MV-4-11 (cell line): ENCODE data around the gene CIDEA.
"Not testable (repeated sequence)": the region's sequence is repeated elsewhere in the genome, so short reads cannot be mapped to it uniquely, and the experiment has no call there.

Source experiments
- DNase-seq: peaks from one replicate; lab custom pipeline; 2025; lab: John Stamatoyannopoulos, UW

The CIDEA gene

DNA sequence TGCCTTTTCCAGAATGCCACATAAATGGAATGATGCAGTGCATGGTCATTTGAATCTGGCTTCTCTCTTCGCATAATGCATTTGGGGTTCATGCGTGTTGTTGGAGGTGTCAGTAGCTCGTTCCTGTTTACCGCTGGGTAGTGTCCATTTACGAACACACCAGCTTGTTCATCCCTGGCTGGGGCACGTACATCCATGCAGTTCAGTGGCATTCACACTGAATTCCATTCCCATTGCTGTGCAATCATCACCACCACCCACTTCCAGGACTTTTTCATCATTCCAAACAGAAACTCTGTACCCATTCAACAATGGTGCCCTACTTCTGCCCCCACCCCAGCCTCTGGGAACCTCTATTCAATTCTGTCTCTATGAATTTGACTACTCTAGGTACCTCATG is 14.7 kb upstream of the CIDEA start:
- no peak for DNase-seq

DNA sequence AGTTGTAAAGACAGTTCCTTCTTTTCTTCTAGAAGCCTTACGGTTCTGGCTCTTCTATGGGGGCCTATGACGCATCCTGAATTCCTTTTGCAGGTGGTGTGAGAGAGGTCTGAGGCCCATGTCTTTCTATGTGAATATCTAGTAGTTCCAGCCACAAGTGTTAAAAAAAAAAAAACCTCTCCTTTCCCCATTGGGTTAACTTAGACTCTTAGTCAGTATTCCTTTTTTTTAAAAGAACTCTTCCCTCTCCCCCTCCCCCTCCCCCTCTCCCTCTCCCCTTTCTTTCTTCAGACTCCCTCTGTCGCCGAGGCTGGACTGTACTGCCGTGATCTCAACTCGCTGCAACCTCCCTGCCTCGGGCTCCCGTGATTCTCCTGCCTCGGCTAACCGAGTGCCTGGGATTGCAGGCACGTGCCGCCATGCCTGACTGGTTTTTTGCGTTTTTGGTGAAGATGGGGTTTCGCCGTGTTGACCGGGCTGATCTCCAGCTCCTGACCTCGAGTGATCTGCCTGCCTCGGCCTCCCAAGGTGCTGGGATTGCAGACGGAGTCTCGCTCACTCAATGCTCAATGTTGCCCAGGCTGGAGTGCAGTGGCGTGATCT is 11.4 kb upstream of the CIDEA start:
- DNase-seq, result no peak

DNA sequence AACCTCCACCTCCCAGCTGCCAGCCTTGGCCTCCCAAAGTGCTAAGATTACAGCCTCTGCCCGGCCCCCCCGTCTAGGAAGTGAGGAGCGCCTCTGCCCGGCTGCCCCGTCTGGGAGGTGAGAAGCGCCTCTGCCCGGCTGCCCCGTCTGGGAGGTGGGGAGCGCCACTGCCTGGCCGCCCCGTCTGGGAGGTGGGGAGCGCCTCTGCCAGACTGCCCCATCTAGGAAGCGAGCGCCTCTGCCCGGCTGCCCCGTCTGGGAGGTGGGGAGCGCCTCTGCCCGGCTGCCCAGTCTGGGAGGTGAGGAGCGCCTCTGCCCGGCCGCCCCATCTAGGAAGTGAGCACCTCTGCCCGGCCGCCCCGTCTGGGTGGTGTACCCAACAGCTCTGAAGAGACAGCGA is 10.9 kb upstream of the CIDEA start:
- DNase-seq, result not testable (repeated sequence)

DNA sequence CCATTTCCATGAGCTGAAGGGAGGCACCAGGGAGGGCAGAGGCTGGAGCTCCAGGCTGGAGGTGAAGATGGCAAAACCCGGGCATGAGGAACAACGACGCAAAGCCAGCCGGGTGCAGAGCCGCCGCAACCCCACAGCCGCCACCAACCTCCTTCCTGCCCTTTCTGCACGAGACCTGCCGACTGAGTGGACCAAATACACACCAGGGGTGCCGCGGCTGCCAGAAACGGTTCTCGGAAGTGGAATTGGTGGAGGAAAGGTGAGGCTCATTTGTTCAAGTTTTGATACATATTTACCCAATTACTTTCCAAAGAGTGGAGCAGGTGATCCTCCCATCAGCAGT is 8.4 kb upstream of the CIDEA start:
- DNase-seq, result no peak

DNA sequence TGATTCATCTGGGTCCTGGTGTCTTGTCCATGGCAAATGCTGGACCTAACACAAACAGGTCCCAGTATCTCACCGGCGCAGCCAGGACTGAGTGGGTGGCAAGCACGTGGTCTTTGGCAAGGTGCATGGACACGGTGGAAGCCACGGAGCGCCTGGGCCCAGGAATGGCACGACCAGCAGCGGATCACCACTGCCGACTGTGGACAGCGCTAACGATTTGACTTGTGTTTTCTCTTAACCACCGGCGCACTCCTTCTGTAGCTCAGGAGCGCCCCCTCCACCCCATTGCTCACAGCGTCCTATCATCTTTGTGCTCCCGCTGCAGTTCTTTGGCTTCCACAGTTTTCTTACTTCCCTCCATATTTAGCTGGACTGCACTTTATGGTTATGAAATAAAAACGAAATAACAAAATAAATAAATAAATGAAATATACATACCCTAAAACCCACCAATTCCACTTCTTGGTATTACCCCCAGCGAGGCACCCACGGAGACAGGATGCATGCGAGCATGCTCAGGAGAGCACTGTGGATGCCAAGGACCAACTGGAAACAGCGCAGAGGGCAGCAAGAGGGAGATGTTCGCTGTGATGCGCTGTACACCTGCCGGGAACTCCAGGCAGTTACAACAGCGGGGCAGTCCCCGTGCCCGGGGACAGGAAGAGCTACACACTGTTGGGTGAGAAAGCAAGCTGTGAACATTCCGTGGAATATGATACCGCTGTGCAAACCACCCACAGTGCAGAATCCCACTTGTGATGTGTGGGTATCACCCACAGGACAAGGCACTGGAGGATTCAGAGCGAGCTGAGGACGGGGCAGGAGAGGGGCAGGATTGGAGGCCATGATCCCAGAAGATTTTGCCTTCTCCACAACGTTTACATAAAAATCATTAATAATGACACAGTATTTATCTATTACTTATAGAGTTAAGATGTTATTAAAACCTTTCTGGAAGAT is 7.0 kb upstream of the CIDEA start:
- peak; percentile 30 for DNase-seq

DNA sequence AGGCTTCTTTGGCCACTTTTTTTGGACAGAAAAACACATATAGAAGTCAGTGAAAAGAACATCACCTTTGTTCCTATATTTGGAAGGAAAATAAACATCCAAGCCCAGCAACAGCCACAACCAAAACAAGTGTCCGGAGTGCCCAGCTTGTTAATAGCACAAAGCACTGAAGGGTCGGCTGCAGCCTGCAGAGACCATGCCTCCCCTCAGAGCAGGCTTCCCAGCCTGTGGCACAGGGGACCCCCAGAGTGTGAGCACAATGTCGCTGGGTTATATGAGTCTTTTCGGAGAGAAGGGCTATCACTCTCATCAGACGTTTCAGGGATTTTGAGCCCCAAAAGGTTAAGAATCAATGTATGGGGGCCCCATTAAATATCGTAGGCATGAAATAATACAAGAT is 6.2 kb upstream of the CIDEA start:
- DNase-seq, result no peak

DNA sequence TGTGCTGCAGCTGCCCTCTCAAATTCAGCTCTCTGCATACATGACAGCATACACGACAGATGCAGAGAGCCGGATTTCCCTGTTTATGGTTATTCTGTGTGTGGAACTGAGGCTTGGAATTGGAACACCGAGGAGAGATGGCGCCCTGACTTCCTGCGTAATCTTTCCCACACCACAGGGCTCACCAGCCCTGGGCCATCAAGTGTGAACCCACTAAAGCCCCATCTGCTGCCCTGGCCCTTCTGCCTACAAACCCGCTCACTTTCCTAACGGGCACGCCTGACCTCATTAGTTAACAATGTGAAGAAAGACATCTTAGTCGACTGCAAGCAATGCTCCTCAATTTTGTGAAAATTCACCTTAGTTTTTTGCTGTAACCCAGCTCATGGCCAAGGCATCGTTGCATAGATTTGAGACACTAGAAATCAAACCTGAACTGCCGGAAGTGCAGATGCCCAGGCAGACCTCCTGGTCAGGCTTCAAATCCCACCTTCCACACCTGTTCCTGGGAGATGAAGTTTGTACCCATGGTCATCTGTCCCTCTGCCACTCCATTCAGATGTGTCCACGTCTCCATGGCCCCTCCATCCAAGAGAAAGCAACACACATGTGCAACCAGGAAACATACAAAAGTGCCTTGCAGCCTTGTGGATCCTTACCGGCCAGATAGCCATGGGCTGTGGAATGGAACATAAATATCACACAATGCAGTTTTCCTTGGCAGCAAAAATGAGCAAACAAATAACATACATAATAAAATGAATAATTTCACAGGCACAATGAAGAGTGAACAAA is 5.0 kb upstream of the CIDEA start:
- DNase-seq, result no peak

DNA sequence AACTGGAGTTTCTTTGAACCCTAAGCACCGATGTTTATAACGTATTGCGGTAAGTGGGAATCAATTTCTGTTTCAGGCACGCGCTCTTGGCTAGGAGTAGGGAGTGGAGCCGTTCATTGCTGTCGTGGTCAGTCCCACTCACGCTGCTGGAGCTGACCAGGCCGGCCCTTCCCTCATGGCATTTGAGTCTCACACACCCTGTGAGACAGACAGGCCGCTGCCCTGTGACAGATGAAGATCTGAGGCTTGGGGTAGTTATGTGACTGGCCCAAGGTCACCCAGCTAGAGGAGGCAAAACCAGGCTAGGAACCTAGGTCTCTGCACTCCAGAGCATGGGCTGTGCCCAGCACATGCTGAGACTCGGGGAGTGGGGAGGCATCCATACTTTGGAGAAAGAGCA is 2.9 kb upstream of the CIDEA start:
- DNase-seq, result no peak

DNA sequence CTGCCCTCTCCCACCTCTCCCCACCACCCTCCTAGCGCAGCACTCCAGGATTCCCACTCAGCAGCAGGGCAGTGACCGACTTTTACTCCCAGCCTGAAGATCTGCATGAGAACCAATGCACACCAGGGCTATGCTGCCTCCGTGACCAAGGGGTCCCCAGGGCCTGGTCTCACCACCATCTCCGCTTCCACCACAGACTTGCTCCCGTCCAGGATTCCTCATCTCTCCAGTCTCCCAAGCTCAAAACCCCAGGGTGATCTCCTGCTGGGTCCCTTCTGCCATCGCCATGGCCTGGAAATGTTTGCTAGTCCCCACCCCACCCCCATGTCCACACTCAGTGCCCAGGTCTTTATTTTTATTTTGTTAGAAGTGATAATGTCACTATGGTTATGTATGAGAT is 2.1 kb upstream of the CIDEA start:
- no peak for DNase-seq

DNA sequence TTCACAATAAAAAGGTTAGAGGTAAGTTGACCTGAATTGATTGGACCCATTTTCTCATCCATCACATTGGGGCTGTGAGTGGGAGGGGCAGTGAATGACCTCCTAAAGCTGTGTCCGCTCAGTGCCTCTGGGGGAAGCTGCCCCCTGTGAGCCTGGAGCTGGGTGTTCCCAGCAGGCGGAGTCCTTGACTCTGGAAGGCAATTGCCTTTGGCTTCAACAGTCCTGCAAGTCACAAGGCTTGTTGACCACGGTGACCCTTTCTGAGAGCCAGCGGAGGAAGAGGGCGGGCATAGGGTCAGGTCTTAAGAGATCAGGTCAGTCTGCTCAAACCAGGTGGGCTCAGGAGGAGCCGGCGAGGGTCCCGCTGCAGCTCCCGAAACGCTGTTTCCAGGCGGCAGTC is 1.1 kb upstream of the CIDEA start:
- no peak for DNase-seq

DNA sequence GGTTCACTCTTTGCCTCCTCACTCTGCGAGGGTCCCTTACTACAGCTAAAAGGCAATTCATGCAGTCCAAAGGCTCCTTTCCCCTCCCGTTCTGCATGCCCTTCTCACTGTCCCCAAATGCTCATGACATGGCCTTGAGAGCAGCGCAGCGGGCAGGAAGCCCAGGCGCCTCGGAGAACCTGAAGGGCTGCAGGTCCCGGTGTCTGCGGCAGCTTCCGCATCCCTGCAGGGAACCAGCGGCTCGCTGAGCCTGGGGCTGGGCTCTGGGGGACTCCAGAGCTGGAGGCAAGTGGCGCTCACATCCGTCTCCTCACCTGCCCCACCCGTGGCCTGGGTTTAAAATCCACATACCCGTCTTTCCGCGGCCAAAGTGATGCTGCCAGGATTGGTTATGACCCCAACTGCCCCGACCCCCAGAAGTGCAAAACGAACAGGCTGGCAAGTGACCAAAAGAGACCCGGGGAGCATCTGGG is 462 bp upstream of the CIDEA start:
- DNase-seq, result no peak

DNA sequence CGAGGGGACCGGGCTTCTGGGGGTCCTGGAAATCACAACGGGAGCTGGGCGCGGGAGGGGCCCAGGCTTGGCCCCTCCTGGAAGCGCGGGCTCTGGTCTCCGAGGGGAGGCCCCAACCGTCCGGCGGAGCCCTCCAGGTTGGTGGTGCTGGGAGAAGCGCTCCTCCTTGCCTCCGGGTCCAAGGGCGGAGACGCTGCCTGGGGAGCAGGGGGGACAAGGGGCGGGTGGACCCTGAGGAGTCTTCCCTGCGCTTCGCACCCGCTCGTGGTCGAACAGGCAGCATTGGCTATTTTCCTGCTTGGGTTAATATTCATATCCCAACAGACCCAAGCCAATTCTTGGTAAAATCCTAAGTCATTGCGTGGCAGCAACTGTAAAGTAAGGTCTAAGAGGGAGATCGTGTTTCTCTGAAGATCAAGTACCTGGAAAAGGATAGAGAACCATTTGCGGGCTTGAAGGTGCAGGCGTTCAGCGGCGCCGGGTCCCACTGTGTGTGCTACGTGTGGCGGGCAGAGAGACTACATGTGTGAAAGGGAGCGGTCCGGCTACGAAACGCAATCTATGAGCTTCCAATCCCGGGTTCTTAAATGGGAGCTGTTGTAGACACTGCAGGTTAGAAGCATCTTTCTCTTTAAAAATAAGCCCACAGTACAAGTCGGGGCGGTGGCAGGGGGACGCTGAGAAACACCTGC is 805 bp downstream of the CIDEA start:
- no peak for DNase-seq

DNA sequence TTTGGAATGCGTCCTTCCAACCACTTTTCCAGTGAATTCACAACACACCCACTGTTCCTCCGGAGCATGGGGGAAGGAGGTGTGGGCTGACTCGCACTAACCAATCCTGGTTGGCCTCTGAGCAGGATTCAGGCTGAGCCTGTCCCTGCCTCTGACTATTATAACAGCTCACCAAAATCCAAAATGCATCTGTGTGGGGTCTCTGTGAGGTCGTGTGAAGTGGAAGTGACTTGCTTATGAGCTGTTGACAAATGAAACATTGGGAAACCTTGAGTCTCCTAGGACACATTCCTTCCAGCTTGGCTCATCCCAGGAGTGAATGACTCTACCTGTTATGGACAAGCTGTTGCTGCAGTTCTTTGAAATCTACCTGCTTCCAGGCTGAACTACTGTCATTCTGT is 1.5 kb downstream of the CIDEA start:
- DNase-seq, result no peak

DNA sequence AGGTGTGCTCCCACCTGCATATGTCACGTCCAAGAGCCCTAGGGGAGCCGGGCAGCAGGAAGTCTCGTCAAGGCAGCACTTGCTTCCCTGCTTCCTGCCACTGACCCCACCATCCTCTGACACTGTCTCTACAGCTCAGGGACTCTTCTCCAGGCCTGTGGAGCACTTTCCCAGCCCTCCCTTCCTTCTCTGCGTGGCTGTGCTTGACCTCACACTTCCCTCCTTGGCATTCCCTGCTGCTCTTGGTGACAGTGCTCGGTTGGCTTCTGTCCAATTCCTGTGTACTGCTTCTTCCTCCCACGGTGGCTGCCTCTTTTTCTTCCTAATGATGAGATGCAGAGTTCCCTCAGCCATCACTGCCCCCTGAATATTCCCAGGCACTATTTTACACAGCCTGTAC is 2.8 kb downstream of the CIDEA start:
- no peak for DNase-seq

DNA sequence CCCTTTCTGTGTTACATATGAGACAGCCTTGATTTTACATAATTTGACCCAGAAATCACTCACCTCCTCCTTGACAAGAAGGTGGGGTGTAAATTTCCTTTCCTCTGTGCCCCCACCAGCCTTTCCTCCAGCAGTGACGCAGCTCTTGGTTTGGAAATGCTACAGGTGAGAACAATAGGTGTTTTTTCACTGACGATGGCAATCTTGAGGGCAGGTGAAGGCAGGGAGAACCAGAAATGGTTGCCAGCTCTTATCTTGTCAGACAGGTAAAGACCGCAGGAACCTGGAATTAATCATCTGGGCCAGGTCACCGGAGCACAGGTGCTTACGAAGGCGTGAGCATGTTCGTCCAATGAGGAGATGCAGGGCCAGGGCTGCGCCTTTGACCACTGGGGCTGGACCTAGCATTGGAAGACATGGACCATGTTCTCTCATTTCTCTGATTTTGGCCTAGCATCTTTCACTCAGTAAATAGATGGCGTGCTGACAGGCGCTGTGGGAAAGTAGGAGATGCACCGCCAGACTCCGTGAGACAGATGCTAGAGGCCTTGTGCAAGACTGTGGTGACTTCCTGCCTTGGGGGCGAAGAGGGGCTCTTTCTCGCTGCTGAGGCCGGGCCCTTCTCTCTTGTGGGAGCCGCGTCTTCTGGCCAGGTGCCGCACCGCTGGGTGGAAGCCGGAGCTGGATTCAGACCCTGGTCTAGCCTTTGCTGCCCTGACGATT is 4.0 kb downstream of the CIDEA start:
- DNase-seq, result peak; percentile 44

DNA sequence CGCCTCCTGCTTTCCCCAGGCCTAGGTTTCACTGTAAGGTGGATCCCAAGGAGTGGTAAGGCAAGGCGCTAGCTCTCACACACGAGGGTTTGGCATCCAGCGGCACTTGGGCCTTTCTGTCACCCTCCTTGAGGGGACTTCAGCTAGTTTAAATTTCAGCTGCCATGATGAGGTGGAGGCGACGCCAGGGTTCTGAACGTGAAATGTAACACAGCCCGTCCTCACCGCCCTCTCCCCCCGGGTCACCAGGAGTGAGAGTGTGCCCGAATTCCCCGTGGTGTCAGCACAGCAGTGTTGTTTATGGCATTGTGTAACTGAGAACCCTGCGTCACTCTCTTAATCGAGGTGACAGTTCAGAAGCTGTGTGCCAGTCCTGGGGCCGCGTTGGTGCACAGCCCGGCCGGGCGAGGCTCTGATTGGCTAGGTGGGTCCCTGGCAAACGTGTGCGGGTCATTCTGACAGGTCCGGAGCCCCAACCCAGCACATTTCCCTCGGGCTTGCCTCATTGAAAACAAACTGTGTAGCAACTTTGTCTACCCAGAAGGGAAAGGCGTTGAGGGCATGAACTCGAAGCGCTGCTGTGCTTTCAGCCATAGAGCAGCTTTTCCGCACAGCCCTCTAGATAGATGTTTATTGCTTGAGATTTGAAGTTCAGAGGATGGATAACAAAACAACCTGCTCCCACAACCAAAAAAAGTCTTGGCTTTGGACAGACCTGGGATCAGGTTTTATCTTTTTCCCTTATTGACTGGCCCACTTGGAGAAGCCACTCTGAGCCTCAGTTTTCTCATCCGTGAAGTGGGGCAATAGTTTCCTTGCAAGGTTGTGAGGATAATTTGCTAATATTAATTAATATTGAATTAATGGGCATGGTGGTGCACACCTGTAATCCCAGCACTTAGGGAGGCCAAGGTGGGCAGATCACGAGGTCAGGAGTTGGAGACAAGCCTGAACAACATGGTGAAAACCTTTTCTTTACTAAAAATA is 4.9 kb downstream of the CIDEA start:
- DNase-seq, result no peak

DNA sequence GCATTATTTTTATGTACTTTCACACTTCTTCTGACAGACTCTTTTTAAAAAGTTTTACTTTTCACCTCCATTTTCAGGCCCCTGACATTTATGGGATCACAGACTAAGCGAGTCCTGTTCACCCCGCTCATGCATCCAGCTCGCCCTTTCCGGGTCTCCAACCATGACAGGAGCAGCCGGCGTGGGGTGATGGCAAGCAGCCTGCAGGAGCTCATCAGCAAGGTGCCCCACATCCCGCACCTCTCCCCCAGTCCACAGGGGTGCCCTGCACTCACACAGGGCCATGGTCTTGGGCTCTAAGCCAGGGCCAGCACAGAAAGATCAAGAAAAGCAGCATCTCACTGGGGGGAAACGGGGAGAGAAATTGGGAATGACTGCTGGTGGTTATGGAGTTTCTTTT is 8.6 kb downstream of the CIDEA start:
- no peak for DNase-seq

DNA sequence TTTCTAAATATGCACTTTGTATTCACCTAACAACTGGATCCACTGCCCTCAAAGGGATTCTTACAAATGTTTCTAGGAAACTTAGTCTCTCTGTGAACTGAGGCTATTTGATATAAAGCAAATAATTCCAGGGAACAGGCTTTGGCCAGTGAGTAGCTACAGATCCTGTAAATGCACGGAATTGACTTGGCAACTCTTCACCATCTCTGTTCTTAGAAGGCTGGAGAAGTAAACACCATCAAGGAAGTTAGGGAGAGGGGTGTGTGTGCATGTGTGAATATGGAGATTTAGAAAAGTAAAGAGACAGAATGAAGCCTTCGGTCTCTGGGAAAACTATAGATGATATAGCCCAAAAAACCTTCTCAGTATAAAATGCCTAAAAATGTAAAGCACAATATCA is 10.7 kb downstream of the CIDEA start:
- DNase-seq, result no peak

DNA sequence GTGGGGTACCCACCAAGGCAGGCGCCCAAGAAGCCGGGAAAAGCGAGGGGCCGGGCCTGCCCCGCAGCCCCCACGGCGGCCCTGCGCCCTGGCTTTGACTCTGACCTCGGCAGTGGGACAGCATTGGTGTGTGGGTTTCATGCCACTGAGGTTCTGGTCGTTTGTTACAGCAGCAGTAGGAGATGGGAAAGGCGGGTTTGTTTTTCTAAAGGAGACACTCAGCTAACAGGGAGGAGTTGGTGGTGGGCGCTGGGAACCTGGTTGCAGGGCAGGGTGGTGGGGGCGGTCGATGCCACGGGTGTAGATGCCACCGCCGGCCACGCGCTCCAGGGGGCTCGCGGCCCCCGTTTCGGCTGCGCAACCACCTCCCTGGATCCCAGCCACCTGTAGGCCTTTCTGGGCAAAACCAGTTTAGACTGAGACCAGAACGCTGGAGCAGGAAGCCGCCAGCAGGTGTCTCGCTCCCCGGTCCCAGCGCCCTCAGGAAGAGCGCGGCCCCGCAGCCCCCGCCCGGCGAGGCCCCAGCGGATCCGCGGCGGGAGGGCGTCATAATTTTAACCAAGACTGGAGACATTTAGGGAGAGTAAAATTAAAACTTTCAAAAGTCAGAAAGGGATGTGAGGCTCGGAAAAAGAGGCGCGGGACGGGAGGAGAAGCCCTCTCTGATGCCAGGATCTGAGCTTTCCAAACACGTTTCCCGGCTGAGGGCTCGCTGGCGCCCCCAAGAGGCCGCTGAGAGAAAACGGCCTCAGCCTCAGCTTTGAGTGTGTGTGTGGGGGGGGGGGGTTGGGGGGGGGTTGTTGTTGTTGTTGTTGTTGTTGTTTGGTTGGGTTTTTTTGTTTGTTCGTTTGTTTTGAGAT is 17.4 kb downstream of the CIDEA start:
- DNase-seq, result peak; percentile 60
